Brain pericyte (primary cell): ENCODE results near the gene CLDN15.
"Not testable (repeated sequence)": the region's sequence is repeated elsewhere in the genome, so short reads cannot be mapped to it uniquely, and the experiment has no call there.

Source experiments
- DNase-seq: peaks from one replicate; pipeline ENCODE4 v3.0.0-alpha.2; 2012; ENCODE audit warnings: low read depth, low spot score

CLDN15 gene

DNA sequence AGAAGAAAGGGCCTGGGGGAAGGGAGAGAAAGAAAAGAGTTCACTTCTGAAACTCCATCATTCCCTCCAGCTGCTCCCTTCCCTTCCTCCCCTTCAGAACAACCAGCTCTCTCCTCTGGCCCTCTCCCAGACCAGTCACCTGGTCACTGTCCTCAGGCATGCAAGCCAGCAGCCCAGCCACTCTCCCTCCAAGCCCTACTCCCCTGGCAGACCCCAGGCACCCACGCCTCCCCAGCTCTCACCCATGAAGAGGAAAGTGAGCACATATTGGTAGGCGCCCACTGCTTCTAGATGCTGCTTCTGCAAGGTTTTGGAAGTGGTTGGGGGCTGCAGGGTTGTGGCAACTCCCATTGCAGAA, 37.1 kb downstream of the CLDN15 start:
- no peak for DNase-seq

DNA sequence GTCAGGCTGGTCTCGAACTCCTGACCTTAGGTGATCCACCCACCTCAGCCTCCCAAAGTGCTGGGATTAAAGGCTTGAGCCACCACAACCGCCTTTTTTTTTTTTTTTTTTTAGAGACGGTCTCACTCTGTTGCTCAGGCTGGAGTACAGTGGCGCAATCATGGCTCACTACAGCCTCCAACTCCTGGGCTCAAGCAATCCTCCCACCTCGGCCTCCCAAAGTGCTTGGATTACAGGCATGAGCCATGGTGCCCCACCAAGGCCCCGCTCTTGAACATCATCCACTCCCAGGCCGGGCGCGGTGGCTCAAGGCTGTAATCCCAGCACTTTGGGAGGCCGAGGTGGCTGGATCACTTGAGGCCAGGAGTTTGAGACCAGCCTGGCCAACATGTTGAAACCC, 38.1 kb downstream of the CLDN15 start:
- DNase-seq, result not testable (repeated sequence)

DNA sequence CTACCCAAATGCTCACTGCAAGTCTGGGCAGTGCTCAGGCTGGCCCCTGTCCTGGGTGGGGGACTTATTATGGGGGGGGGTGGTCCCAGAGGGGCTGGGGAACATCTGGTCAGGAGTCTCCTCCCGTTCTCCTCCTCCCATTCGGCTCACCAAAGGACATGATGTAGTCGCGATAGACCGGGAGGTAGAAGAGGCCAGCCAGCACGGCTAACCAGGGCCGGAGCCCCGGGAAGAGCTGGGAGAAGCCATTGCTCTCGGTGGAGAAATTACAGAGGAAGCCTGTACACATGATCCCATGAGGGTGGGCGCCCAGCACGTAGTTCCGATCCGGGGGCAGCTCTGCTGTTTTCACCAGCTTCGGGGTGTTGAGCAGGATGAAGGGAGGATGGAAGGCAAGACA, 39.1 kb downstream of the CLDN15 start:
- no peak for DNase-seq

DNA sequence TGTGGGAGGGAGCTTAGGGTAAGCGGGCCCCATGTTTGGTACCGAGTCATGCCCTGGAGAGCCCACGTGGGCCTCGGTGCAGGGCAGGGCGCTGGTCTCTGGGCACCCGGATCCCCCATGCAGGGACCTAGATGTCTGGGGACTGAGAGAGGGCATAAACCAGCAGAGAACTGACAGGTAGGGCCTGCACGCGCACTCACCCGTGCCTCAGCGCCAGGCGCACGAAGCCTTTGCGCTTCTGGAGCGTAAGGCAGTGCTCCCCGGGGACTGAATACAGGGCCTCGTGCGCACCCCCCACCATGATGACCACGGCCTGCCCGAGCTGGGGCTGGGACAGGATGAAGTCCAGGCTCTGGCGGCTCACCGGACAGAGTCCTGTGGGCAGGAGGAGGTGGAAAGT, 39.6 kb downstream of the CLDN15 start:
- DNase-seq, result no peak

DNA sequence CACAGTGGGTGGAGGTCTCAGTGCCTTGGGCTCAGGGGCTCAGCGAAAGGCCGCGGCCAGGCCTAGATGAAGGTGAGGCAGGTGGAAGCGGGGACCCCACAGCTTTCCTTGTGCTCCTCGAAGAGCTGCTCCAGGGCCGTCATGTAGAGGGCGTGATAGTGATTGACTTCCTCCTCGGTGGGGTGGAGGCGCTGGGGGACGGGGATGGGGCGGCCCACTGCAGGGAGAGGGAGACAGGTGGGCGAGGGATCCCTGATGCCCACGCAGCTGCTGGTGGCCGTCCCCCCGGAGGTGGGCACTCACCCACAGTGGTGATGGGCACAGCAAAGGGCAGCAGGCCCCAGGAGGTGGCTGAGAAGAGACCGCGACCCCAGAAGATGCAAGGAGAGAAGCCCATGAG, 41.7 kb downstream of the CLDN15 start:
- DNase-seq, result no peak

DNA sequence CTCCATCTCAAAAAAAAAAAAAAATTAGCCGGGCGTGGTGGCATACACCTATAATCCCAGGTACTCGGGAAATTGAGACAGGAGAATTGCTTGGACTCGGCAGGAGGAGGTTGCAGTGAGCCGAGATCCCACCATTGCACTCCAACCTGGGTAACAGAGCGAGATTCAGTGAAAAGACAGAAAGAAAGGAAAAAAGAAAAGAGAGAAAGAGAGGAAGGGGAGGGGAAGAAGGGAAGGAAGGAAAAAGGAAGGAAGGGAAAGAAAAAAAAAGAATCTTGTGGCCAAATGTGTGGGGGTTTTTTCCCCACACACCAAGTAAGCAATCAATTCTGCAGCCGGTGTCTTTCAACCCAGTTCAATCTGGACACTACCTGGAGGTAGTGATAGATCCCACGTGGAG, 48.5 kb downstream of the CLDN15 start:
- DNase-seq, result no peak

DNA sequence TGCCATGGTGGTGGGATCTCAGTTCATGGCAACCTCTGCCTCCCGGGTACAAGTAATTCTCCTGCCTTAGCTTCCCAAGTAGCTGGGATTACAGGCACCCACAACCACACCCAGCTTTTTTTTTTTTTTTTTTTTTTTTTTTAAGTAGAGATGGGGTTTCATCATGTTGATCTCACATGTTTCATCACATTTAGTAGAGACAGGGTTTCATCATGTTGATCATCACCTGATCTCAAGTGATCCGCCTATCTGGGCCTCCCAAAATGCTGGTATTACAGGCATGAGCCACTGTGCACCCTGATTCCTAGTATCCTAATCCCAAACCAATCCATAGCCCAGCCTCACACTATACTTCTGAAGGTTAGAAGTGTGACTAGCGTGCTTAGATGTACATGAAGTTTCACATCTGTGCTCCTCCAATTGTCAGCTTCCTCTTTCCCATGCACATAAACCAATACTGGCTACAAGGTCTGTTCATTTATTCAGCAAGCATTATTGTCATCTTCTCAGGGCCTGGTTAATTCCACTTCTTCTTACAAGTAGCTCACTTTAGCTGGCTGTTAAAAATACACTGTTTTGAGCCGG, 50.7 kb downstream of the CLDN15 start:
- no peak for DNase-seq

DNA sequence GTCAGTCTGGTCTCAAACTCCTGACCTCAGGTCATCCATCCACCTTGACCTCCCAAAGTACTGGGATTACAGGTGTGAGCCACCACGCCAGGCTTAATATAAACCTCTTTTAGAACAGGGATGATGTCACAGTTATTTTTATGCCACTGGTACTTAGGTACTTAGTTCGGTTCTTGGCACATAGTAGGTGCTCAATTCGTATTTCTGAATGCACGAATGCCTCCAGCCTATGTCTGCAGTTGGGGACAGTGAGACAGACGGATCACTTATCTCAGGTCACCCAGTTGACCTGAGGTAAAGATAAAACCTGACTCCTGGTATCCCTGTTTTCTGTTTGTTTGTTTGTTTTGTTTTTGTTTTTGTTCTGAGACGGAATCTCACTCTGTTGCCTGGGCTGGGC, 51.4 kb downstream of the CLDN15 start:
- no peak for DNase-seq

DNA sequence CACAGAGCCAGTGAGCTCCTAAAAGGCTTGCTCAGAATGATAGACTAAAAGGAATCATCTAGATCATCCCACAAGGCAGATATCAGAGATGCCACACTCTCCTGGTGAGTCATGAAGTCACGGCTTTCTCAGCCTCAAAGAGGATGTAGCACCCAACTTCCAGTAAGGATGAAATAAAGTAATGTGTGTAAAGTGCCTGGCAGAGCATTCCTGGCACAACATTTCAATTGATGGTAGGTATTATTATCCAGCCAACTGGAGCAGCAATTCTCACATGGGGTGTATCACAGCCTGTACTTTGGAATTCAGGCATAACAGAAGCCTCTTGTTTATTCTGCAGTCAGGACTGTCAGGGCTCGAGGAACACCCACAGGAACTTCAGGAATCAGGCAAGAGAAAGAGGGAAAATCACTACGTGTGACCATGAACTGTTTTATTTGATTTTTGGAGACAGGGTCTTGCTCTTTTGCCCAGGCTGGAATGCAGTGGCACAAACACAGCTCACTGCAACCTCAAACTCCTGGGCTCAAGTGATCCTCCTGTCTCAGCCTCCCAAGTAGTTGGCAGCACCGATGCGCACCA, 52.3 kb downstream of the CLDN15 start:
- DNase-seq, result no peak
